ENCODE measurements around the gene FEM1B.
A peak's percentile ranks its signal among the peaks of the same experiment; 100 is the strongest.

FEM1B gene

GRCh38 chr15:68285259-68285980, 7.9 kb downstream of the FEM1B start:
- peak; percentile 56 for DNase-seq (ENCODE audit: low spot score)

- DNase-seq (ENCODE audit: low spot score): no peak
Measured at GRCh38 chr15:68286256-68286655, 8.7 kb downstream of the FEM1B start.

- no peak for DNase-seq (ENCODE audit: low spot score)
Measured at GRCh38 chr15:68289057-68289456, 11.5 kb downstream of the FEM1B start.

- no peak for DNase-seq (ENCODE audit: low spot score)
Measured at GRCh38 chr15:68289621-68290352, 12.2 kb downstream of the FEM1B start.

GRCh38 chr15:68290715-68291114, 13.2 kb downstream of the FEM1B start:
- no peak for DNase-seq (ENCODE audit: low spot score)

- DNase-seq (ENCODE audit: low spot score): no peak
Measured at GRCh38 chr15:68292157-68292781, 14.7 kb downstream of the FEM1B start.

GRCh38 chr15:68292967-68293366, 15.4 kb downstream of the FEM1B start:
- no peak for DNase-seq (ENCODE audit: low spot score)

GRCh38 chr15:68295014-68295805, 17.7 kb downstream of the FEM1B start:
- DNase-seq (ENCODE audit: low spot score): no peak

GRCh38 chr15:68298336-68298735, 20.8 kb downstream of the FEM1B start:
- no peak for DNase-seq (ENCODE audit: low spot score)

- DNase-seq (ENCODE audit: low spot score): peak; percentile 29
Measured at GRCh38 chr15:68298882-68299381, 21.4 kb downstream of the FEM1B start.

GRCh38 chr15:68299436-68299835, 21.9 kb downstream of the FEM1B start:
- no peak for DNase-seq (ENCODE audit: low spot score)

- no peak for DNase-seq (ENCODE audit: low spot score)
Measured at GRCh38 chr15:68300115-68300940, 22.8 kb downstream of the FEM1B start.

- no peak for DNase-seq (ENCODE audit: low spot score)
Measured at GRCh38 chr15:68301301-68301700, 23.8 kb downstream of the FEM1B start.

GRCh38 chr15:68302729-68303128, 25.2 kb downstream of the FEM1B start:
- no peak for DNase-seq (ENCODE audit: low spot score)

GRCh38 chr15:68303134-68303533, 25.6 kb downstream of the FEM1B start:
- no peak for DNase-seq (ENCODE audit: low spot score)

GRCh38 chr15:68303560-68304436, 26.3 kb downstream of the FEM1B start:
- no peak for DNase-seq (ENCODE audit: low spot score)

- DNase-seq (ENCODE audit: low spot score): no peak
Measured at GRCh38 chr15:68304589-68305337, 27.2 kb downstream of the FEM1B start.

GRCh38 chr15:68305420-68305871, 27.9 kb downstream of the FEM1B start:
- DNase-seq (ENCODE audit: low spot score): no peak
